Panc1 (cell line): ENCODE results near the gene VSX1.
A peak's percentile ranks its signal among the peaks of the same experiment; 100 is the strongest.

Experiments
- POLR2AphosphoS5 ChIP-seq: IDR thresholded peaks from 2 replicates; pipeline ENCODE4 v1.6.1; 2012; ENCODE audit warnings: mild to moderate bottlenecking, low read depth, low read length, moderate library complexity
- SIN3A ChIP-seq: IDR thresholded peaks from 2 replicates; pipeline ENCODE4 v1.6.1; 2012; ENCODE audit warnings: low read depth, mild to moderate bottlenecking, low read length, moderate library complexity, borderline replicate concordance; ENCODE audit not compliant: insufficient read depth
- TCF7L2 ChIP-seq: IDR thresholded peaks from 2 replicates; pipeline ENCODE4 v1.6.1; 2011; ENCODE audit warnings: mild to moderate bottlenecking, low read depth, low read length, inconsistent platforms
- TF ChIP-seq, protein P1 (sequence below): fragments of 450-650 bp; IDR thresholded peaks from 2 replicates; pipeline ENCODE4 v1.5.1; 2017; ENCODE audit warnings: mild to moderate bottlenecking
- TF ChIP-seq, protein P2 (sequence below), 2 experiments: IDR thresholded peaks; 2 replicates each; pipeline ENCODE4 v1.6.1; 2011 to 2012; ENCODE audit warnings: low read depth in 2 of 2, control low read depth in 1 of 2, low read length in 1 of 2, mild to moderate bottlenecking in 1 of 2, moderate library complexity in 1 of 2; ENCODE audit not compliant: insufficient read depth in 1 of 2

DNA sequence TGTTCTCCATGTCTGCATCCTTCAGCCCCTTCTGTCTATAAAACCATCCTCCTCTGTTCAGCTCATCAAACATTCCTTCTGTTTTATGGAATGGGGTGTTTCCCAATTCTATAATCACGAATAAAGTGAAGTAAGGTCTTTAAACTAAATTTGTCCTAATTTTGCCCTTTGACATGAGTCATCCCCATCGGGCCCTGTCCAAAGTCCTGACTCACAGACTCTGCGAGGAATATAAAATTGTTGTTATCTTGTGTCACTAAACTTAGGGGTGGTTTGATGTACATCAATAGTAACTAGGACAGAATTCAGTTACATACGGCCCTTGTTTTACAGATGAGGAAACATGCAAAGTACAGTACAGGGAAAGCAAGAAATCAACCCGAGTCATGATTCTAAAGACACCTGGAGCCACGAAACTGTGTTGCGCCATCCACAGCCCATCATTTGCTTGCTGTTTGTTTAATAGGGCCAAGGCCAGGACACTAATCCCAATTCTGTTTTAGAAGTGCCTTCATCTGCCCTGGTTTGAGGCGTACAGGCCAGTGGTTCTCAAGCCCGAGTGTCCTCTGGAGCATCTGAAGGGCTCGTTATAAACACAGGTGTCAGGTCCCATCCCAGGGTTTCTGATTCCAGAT is 26.8 kb downstream of the VSX1 start:
- TF ChIP-seq, protein P1, sequence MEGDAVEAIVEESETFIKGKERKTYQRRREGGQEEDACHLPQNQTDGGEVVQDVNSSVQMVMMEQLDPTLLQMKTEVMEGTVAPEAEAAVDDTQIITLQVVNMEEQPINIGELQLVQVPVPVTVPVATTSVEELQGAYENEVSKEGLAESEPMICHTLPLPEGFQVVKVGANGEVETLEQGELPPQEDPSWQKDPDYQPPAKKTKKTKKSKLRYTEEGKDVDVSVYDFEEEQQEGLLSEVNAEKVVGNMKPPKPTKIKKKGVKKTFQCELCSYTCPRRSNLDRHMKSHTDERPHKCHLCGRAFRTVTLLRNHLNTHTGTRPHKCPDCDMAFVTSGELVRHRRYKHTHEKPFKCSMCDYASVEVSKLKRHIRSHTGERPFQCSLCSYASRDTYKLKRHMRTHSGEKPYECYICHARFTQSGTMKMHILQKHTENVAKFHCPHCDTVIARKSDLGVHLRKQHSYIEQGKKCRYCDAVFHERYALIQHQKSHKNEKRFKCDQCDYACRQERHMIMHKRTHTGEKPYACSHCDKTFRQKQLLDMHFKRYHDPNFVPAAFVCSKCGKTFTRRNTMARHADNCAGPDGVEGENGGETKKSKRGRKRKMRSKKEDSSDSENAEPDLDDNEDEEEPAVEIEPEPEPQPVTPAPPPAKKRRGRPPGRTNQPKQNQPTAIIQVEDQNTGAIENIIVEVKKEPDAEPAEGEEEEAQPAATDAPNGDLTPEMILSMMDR: no peak
- TF ChIP-seq POLR2AphosphoS5 (no peak), TCF7L2 (no peak), SIN3A (no peak)
- TF ChIP-seq, protein P2, sequence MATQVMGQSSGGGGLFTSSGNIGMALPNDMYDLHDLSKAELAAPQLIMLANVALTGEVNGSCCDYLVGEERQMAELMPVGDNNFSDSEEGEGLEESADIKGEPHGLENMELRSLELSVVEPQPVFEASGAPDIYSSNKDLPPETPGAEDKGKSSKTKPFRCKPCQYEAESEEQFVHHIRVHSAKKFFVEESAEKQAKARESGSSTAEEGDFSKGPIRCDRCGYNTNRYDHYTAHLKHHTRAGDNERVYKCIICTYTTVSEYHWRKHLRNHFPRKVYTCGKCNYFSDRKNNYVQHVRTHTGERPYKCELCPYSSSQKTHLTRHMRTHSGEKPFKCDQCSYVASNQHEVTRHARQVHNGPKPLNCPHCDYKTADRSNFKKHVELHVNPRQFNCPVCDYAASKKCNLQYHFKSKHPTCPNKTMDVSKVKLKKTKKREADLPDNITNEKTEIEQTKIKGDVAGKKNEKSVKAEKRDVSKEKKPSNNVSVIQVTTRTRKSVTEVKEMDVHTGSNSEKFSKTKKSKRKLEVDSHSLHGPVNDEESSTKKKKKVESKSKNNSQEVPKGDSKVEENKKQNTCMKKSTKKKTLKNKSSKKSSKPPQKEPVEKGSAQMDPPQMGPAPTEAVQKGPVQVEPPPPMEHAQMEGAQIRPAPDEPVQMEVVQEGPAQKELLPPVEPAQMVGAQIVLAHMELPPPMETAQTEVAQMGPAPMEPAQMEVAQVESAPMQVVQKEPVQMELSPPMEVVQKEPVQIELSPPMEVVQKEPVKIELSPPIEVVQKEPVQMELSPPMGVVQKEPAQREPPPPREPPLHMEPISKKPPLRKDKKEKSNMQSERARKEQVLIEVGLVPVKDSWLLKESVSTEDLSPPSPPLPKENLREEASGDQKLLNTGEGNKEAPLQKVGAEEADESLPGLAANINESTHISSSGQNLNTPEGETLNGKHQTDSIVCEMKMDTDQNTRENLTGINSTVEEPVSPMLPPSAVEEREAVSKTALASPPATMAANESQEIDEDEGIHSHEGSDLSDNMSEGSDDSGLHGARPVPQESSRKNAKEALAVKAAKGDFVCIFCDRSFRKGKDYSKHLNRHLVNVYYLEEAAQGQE (IDR thresholded peaks at IDR 0.05; ENCODE audit: insufficient read depth in 1 of 2, low read depth in 2 of 2, low read length in 1 of 2): peak; percentile 71 to 79; a peak in 3 of 4 replicates
